OCI-LY7 (cell line): ENCODE results near the gene PRND. TPM values are rescaled to one million over a fixed set of nuclear protein-coding genes. Genes with fewer than 3 reads are reported as not detected.
"Not testable (repeated sequence)": the region's sequence is repeated elsewhere in the genome, so short reads cannot be mapped to it uniquely, and the experiment has no call there.

Experiments
- BruUV-seq: library from RNA; stranded (reverse); fragments of 400-500 nt; replicated peaks from 2 replicates; lab custom pipeline; 2021; lab: Mats Ljungman, UMichigan
- CTCF ChIA-PET: fragments of 300-600 bp; sonication (Branson Sonifier 250); formaldehyde crosslinking; loops from one replicate; lab custom pipeline; 2022; ENCODE audit warnings: antibody characterized with exemption; ENCODE audit not compliant: unreplicated experiment; lab: Charles Lee
- POLR2A ChIA-PET: fragments of 300-600 bp; sonication (Branson Sonifier 250); formaldehyde crosslinking; loops from one replicate; lab custom pipeline; 2022; ENCODE audit warnings: antibody characterized with exemption; lab: Charles Lee
- DNase-seq: peaks from one replicate; pipeline ENCODE4 v3.0.0-alpha.2; 2015; ENCODE audit warnings: low spot score
- H2AFZ ChIP-seq: fragments of 200-600 bp; sonication (generic), shearing (Covaris generic); 2 replicates; pipeline ENCODE4 v1.6.1; 2014; ENCODE audit warnings: mild to moderate bottlenecking, antibody characterized with exemption, low read length, moderate library complexity
- H3K27ac ChIP-seq: fragments of 200-600 bp; sonication (generic); 2 replicates; pipeline ENCODE4 v1.5.1; 2014; ENCODE audit warnings: mixed run types, low read depth, mild to moderate bottlenecking, moderate library complexity, low read length, inconsistent platforms; ENCODE audit not compliant: poor library complexity, severe bottlenecking
- H3K36me3 ChIP-seq: fragments of 200-600 bp; sonication (generic); 2 replicates; pipeline ENCODE4 v1.6.1; 2014; ENCODE audit warnings: mild to moderate bottlenecking, antibody characterized with exemption, low read length, moderate library complexity, mixed read lengths; ENCODE audit not compliant: insufficient read depth
- H3K4me1 ChIP-seq: fragments of 200-600 bp; sonication (generic); 2 replicates; pipeline ENCODE4 v1.5.1; 2014; ENCODE audit warnings: mild to moderate bottlenecking, low read length; ENCODE audit not compliant: insufficient read depth, poor library complexity, severe bottlenecking
- H3K4me2 ChIP-seq: fragments of 200-600 bp; sonication (generic); 2 replicates; pipeline ENCODE4 v1.6.1; 2014; ENCODE audit warnings: mild to moderate bottlenecking, low read length
- H3K4me3 ChIP-seq: fragments of 200-600 bp; sonication (generic); 2 replicates; pipeline ENCODE4 v1.5.1; 2014; ENCODE audit warnings: mild to moderate bottlenecking, low read depth, low read length; ENCODE audit not compliant: poor library complexity, severe bottlenecking
- H3K79me2 ChIP-seq: fragments of 200-600 bp; sonication (generic); 2 replicates; pipeline ENCODE4 v1.6.1; 2016; ENCODE audit warnings: low read depth, mild to moderate bottlenecking, low read length, moderate library complexity, mixed read lengths; ENCODE audit not compliant: insufficient read depth
- H3K9me2 ChIP-seq: fragments of 200-600 bp; sonication (generic); 2 replicates; pipeline ENCODE4 v1.6.1; 2016; ENCODE audit warnings: mild to moderate bottlenecking, low read length, mixed read lengths; ENCODE audit not compliant: insufficient read depth
- H3K9me3 ChIP-seq: fragments of 200-600 bp; sonication (generic); 2 replicates; pipeline ENCODE4 v1.6.1; 2014; ENCODE audit warnings: mild to moderate bottlenecking, mixed run types, low read length, mixed read lengths
- H4K20me1 ChIP-seq: fragments of 200-600 bp; sonication (generic); 2 replicates; pipeline ENCODE4 v1.6.1; 2014; ENCODE audit warnings: mild to moderate bottlenecking, antibody characterized with exemption, low read length, moderate library complexity, mixed read lengths; ENCODE audit not compliant: insufficient read depth
- CTCF ChIP-seq: fragments of 200-600 bp; sonication (generic); conservative IDR thresholded peaks from 2 replicates; pipeline ENCODE4 v1.5.1; 2014; ENCODE audit warnings: mild to moderate bottlenecking, antibody characterized with exemption, low read length, moderate library complexity, mixed read lengths
- EZH2phosphoT487 ChIP-seq: fragments of 200-600 bp; sonication (generic); IDR thresholded peaks from 2 replicates; pipeline ENCODE4 v1.6.1; 2018; ENCODE audit warnings: low read depth, borderline replicate concordance, mild to moderate bottlenecking, mixed run types, antibody characterized with exemption, low read length, moderate library complexity, mixed read lengths
- intact Hi-C: fragments of 100-400 bp; cut with micrococcal nuclease; formaldehyde crosslinking; loops from one replicate; pipeline ENCODE4 v1.10.0; 2022; ENCODE audit not compliant: unreplicated experiment
- total RNA-seq, 2 experiments: library from RNA; depleted of rRNA in 1 of 2; stranded (reverse); fragments of >200 nt in 1 of 2; shearing (Covaris generic) in 1 of 2; gene quantifications; 2 replicates each; pipeline ENCODE4 v1.2.3, GENCODE V29; 2014 to 2022

PRND gene
- total RNA-seq, 2 experiments from 2014 or later, result not detected

DNA sequence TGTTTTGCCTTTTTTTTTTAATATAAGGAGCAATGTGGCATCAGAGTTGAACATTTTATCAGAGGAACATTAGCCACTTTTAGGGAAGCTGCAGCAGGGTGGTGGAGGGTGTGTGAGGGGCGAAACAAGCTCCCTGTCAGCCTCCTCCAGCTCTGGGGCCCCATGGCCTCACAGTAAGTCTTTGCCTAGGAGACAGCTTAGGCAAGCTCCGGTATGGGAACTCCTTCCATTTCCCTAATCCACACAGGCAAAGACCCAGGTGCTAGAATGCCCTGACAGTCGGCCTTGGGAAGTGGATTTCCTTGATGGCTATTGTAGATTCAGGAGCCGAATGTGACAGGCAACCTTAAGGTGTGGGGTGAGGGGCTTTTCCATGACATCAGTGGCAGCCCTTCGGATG is 862 bp downstream of the PRND start:
- no peaks in the 10 kb centered on the region for H3K36me3 ChIP-seq
- POLR2A ChIA-PET, result no interaction called here
- no peak overlapping the region for H3K27ac ChIP-seq
- H4K20me1 ChIP-seq, result no peaks in the 10 kb centered on the region
- no peak overlapping the region for H3K4me3 ChIP-seq
- H3K4me1 ChIP-seq, result peaks cover 22% of the 10 kb centered on the region
- no TSS peak for BruUV-seq
- no peak overlapping the region for H2AFZ ChIP-seq
- intact Hi-C loops, result no loop called here
- no peaks in the 10 kb centered on the region for H3K79me2 ChIP-seq
- H3K4me2 ChIP-seq, result no peak overlapping the region
- no peak for TF ChIP-seq CTCF
- TF ChIP-seq EZH2phosphoT487, result no peak
- H3K9me2 ChIP-seq, result no peaks in the 10 kb centered on the region
- H3K9me3 ChIP-seq, result no peaks in the 10 kb centered on the region
- CTCF ChIA-PET, result interaction anchor here (0.9 kb wide), 1 partner anchor 19 kb away, joined by 3 read pairs; no protein-coding TSS in a partner anchor
- DNase-seq, result no peak

DNA sequence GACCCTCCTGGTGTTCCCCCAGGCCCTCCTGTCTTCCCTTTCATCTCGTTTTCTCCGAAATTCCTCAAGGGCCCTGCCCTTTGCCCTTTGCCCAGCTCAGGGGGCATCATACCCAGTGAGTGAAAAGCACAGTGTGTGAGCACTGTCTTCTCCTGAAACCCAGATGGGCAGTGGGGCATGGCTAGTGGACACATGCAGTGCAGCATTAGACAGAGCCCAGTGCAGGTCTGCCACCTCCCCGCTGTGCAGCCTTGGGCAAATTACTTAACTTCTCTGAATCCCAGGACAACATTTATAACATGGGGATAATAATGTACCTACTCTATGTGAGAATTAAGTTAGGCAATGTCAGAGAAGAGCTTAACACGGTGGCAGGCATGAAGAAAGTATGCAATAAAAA is 1.3 kb downstream of the PRND start:
- DNase-seq, result no peak
- no peaks in the 10 kb centered on the region for H3K9me3 ChIP-seq
- no peak overlapping the region for H2AFZ ChIP-seq
- H3K4me3 ChIP-seq, result no peak overlapping the region
- H3K4me2 ChIP-seq, result no peak overlapping the region
- peaks cover 22% of the 10 kb centered on the region for H3K4me1 ChIP-seq
- no TSS peak for BruUV-seq
- H3K27ac ChIP-seq, result no peak overlapping the region
- H3K36me3 ChIP-seq, result no peaks in the 10 kb centered on the region
- no peaks in the 10 kb centered on the region for H4K20me1 ChIP-seq
- POLR2A ChIA-PET, result interaction anchor here (1.0 kb wide), 1 partner anchor 86 kb away, joined by 3 read pairs; no protein-coding TSS in a partner anchor
- no peaks in the 10 kb centered on the region for H3K79me2 ChIP-seq
- TF ChIP-seq EZH2phosphoT487 (no peak), CTCF (no peak)
- H3K9me2 ChIP-seq, result no peaks in the 10 kb centered on the region
- intact Hi-C loops, result no loop called here
- CTCF ChIA-PET, result interaction anchor here (0.9 kb wide), 1 partner anchor 19 kb away, joined by 3 read pairs; no protein-coding TSS in a partner anchor

DNA sequence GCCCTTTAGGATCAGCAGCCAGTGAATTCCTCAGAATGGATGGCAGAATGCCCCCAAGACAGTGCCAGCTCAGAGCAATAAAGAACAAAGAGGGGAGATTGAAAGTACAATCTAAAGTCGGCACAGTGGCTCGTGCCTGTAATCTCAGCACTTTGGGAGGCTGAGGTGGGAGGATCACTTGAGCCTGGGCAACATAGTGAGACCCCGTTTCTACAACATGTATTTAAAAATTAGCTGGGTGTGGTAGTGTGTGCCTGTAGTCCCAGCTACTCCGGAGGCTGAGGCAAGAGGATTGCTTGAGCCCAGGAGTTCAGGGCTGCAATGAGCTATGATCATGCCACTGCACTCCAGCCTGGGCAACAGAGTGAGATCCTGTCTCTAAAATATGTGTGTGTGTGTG is 1.8 kb downstream of the PRND start:
- H2AFZ ChIP-seq, H3K79me2 ChIP-seq, H3K9me3 ChIP-seq, H3K36me3 ChIP-seq, intact Hi-C loops, H3K9me2 ChIP-seq, H3K27ac ChIP-seq, CTCF ChIA-PET, H4K20me1 ChIP-seq, H3K4me2 ChIP-seq, BruUV-seq, DNase-seq, H3K4me3 ChIP-seq: not testable (repeated sequence)
- POLR2A ChIA-PET, result interaction anchor here (1.0 kb wide), 1 partner anchor 86 kb away, joined by 3 read pairs; no protein-coding TSS in a partner anchor
- peaks cover 22% of the 10 kb centered on the region for H3K4me1 ChIP-seq
